AG04449 (cell line): ENCODE measurements around the gene CNTNAP2.

ENCODE experiments used
- CTCF ChIA-PET: fragments of 350-600 bp; formaldehyde crosslinking; extraction: SDS; loops from one replicate; lab custom pipeline; 2021; ENCODE audit warnings: antibody characterized with exemption; lab: Yijun Ruan, JAX
- POLR2A ChIA-PET: fragments of 400-600, 350-600 bp; formaldehyde crosslinking; extraction: SDS; loops from one replicate; lab custom pipeline; 2020; ENCODE audit warnings: antibody characterized with exemption, inconsistent platforms; lab: Yijun Ruan, JAX
- DNase-seq: peaks from one replicate; pipeline ENCODE4 v3.0.0-alpha.2; 2010; ENCODE audit warnings: low read depth, low spot score
- H3K4me3 ChIP-seq: 2 replicates; pipeline ENCODE4 v1.5.1; 2011; ENCODE audit warnings: low read depth, mild to moderate bottlenecking, control low read depth, low read length
- TF ChIP-seq, protein P1 (sequence below): IDR thresholded peaks from one replicate; pipeline ENCODE4 v1.5.1; 2011; ENCODE audit warnings: mild to moderate bottlenecking, moderate library complexity, low read length, control low read depth, inconsistent platforms; ENCODE audit not compliant: insufficient read depth; ENCODE audit errors: missing control alignments

The CNTNAP2 gene

DNA sequence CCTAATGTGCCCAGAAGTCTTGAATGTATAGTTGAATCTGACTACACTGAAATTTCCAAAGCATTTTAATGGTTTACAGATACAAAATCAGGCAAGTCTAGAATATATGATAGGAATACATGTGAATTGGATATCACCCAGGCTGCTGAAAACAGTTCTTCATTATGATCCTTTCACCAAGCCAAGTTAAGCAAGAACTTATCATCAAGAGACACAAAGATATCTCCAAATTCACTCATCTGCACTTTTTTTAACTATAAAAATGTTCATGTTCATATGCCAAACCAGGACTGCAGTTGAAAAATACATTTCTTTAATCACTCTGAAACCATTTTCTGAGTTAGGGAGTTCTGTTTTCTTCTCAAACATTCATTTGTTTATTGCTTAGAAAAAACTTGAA is 2061.4 kb downstream of the CNTNAP2 start:
- H3K4me3 ChIP-seq, result no peak overlapping the region
- ChIA-PET POLR2A (no interaction called here), CTCF (no interaction called here)
- no peak for DNase-seq
- TF ChIP-seq, protein P1, sequence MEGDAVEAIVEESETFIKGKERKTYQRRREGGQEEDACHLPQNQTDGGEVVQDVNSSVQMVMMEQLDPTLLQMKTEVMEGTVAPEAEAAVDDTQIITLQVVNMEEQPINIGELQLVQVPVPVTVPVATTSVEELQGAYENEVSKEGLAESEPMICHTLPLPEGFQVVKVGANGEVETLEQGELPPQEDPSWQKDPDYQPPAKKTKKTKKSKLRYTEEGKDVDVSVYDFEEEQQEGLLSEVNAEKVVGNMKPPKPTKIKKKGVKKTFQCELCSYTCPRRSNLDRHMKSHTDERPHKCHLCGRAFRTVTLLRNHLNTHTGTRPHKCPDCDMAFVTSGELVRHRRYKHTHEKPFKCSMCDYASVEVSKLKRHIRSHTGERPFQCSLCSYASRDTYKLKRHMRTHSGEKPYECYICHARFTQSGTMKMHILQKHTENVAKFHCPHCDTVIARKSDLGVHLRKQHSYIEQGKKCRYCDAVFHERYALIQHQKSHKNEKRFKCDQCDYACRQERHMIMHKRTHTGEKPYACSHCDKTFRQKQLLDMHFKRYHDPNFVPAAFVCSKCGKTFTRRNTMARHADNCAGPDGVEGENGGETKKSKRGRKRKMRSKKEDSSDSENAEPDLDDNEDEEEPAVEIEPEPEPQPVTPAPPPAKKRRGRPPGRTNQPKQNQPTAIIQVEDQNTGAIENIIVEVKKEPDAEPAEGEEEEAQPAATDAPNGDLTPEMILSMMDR, result no peak

- ChIA-PET CTCF (no interaction called here), POLR2A (no interaction called here)
- TF ChIP-seq, protein P1, result no peak
- DNase-seq, result no peak
- no peak overlapping the region for H3K4me3 ChIP-seq
Observed at GRCh38 chr7:148180075-148180474, 2063.5 kb downstream of the CNTNAP2 start.

- CTCF ChIA-PET, result no interaction called here
Observed at GRCh38 chr7:148182264-148182663, 2065.7 kb downstream of the CNTNAP2 start.

DNA sequence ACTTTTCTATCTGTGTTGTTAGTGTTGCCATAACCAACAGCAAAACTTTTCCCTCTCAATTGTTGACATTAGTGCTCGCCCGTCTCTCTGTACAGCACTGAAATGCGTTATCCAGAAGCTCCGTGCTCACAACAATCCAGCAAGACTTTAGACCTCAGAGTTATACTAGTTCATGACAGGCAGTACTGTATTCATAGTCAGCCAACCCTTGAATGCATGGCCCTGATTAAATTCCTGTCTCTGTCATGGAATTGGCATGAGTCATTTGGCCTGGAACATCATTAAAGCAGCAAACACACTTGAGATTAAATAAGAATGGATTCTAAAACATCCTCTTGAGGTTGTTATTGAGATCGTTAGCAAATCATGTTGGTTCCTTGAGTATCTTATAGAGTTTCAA is 2068.4 kb downstream of the CNTNAP2 start:
- ChIA-PET POLR2A (no interaction called here), CTCF (no interaction called here)
- peak; percentile 7 for DNase-seq
- H3K4me3 ChIP-seq, result no peak overlapping the region
- TF ChIP-seq, protein P1, result no peak

More at GRCh38 chr7:148182264-148182663, 2065.7 kb downstream of the CNTNAP2 start:
- TF ChIP-seq, protein P1, result no peak
- H3K4me3 ChIP-seq, result no peak overlapping the region
- POLR2A ChIA-PET, result no interaction called here
- no peak for DNase-seq

DNA sequence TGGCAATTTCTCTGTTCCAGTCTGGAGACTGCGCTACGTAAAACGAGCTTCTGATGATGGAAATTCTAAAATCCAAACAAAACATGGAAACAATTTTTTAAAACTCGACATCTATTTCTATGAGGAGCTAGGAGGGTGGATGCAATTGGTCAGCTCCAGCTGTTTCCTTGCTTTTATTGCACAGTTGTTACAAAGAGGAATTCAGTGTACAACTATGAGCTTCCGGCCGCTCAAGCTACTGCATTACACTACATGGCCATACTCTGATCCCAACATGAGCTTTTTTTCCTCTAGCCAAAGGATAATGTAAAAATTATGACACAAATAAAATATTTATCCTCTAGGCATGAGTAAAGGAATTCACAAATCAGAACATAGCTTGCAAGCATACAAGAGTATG is 2070.9 kb downstream of the CNTNAP2 start:
- ChIA-PET POLR2A (no interaction called here), CTCF (no interaction called here)
- no peak for DNase-seq
- H3K4me3 ChIP-seq, result no peak overlapping the region
- TF ChIP-seq, protein P1, result no peak

DNA sequence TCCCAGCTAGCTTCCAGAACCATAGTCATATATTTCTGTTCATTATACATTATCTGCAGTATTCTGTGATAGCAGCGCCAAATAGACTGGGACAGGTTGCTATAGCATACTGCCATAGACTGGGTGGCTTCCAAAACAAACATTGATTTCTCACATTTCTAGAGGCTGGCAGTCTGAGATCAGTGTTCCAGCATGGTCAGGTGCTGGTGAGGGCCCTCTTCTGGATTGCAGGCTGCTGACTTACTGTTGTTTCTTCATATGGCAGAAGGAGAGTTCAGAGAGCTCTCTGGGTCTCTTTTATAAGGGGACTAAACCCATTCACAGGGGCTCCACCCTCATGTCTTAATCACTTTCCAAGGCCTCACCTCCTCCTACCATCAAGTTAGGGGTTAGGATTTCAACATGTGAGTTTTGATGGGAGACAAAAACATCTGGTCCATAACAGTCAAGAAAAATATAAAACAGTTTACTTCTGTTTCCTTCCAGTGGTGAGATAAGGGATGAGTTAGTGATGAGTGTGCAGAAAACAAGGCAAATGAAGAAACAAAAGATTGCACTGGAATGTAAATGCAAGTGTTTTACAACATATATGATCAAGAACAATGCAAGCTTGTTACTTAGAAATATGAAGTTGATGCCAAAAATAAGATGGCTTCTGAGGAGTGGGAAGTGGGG is 2074.9 kb downstream of the CNTNAP2 start:
- TF ChIP-seq, protein P1, result no peak
- ChIA-PET POLR2A (no interaction called here), CTCF (no interaction called here)
- no peak for DNase-seq
- H3K4me3 ChIP-seq, result no peak overlapping the region
